ENCODE measurements around the gene SLC38A10.

The SLC38A10 gene

DNA sequence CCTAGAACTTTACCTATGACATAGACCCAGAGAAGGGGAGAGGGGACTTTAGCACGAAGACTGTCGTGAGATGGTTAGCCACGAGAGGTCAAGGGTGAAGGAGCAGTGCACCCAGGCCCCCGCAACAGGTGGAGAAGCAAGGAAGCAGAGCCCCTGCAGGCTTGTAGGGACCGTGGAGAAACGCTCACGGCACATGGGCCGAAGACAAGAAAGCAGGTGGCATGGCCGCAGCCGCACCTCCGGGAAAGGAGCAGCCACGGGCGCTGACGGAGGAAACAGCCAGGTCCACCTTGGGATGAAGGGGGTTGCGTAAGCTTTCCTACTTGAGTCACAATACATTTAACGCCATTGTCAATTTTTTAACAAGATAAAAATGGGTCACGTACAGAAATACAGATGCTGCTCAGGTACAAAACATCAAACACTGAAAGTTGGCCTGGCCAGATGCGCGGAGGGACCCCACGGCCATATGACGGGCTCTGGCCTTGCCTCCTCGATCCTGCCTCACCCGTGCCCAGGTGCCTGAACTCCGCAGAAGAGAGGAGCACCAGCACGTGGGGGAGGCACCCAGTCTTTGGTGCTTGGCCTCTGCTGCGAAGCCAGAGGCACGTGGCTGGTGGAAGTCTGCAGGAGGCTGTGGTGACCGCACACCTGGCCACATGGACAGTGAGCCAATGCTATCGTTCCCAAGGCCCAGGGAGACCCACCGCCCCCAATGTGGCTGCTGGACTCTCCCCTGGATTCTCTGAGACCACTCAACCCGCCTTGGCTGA is 21.2 kb downstream of the SLC38A10 start:
- no peak for DNase-seq

DNA sequence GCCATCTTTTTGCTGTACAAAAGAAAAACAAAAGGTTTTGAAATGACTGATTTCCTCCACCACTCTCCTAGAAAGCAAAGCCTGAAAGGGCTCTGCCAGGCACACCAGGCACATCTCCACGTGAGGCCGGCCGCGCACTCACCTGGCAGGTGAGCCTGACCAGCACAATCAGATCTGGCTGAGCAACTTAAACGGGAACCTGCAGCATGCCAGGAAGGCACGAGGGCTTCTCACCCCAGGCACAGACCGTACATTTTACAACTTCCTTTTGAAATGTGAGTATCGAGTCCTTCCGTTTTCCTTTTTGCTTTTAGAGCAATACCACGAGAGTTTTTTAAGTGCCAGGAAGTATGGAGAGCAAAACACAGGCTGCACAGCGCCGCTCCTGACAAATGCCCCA is 22.5 kb downstream of the SLC38A10 start:
- no peak for DNase-seq

DNA sequence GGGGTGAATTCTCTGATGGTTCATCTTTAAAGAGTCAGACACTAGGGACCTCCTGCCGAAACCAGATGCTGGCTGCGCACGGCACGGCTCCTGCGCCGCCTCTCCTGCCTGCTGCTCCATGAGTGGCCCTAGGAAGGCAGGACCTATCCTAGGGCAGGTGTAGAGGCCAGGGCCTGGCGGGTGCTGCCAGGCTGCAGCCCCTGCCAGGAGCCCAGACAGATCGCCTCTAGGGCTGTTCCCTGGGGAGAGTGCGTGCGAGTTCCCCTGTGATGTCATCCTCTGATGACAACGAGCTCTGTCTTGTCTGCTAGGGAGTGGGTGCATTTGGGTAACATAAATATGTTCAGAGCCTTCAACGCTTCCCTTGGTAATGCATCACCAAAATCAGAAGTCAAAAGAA is 23.9 kb downstream of the SLC38A10 start:
- no peak for DNase-seq

DNA sequence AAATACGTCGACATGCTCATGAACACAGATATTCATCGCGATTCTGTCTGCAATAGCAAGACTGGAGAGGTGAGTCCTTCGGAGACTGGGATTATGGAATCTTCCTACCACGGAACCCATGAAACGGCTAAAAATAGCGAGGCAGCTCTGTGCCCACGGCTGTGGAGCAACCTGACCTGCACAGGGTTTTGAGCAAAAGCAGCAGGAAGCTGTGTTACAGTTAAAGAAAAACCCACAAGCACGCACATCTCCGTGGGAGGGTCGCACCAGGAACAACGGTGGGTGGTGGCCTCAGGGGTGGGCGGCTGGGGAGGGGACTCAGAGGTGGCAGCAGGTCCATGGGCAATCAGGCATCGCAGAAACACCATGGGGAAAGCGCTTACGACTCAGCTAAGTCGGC is 24.8 kb downstream of the SLC38A10 start:
- no peak for DNase-seq

DNA sequence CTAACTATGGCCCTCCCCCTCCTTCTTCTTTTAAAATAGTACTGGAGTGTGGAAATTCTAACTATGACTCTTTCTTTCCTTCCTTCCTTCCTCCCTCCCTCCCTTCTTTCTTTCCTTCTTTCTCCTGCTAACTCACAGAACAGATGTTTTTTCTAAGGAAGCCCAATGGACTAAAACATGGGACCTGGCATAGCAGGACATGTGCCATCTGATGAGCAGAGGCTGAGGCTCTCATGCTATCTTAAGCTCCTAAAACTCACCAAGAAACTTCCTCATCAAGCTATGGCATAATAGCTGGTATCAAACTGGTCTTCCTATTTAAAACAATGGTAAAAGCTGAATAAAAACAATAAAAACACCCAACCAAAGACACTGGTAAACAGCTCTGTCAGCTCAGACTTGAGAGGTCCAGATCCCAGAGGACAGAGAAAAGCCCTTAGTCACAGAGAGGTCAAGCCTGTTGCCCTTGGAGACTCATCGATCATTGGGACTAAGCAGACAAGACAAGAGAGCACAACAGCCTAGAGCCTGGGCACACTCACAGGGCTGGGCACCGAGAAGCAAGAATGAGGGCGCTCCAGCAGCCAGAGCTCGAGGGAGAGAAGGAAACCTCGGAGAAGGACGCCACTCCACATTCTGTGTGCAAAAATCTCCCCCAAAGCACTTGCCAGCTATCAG is 27.6 kb downstream of the SLC38A10 start:
- DNase-seq: no peak

DNA sequence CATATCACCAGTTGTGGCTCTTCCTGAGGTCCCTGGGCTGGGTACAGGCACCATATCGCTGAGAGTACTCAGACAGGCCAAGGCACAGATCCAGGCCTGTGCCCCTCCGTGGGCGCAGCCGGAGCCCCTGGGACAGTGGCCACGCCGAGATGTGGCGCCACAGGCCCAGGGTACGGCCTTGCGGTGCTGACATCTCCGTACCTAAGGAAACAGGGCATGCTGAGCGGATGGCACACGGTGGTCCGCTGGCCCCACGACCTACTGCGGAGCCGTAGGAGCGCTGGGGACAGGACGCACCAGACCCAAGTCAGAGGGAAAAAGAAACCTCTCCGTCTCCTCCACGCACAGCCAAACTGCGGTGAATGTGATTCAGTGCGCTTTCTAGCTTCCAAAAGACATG is 29.5 kb downstream of the SLC38A10 start:
- DNase-seq: no peak

DNA sequence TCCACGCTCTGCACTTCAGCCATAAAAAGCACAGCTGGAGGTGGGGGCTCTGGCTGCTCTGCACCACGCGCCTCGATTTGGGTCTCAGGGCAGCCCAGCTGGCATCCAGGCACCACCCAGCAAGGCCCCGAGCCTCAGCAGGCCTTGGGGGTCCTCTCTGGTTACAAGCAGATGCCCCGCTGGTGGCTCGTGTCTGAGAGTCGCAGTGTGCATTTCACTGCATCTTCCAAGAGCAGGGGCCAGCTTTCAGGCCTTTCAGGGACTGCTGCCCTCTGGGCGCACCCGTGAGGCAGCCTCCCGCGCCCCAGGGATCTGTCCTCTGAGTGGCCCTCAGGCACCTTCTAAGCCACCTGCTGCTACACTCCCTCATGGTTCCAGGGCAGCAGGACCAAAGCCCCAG is 30.5 kb downstream of the SLC38A10 start:
- DNase-seq: no peak

DNA sequence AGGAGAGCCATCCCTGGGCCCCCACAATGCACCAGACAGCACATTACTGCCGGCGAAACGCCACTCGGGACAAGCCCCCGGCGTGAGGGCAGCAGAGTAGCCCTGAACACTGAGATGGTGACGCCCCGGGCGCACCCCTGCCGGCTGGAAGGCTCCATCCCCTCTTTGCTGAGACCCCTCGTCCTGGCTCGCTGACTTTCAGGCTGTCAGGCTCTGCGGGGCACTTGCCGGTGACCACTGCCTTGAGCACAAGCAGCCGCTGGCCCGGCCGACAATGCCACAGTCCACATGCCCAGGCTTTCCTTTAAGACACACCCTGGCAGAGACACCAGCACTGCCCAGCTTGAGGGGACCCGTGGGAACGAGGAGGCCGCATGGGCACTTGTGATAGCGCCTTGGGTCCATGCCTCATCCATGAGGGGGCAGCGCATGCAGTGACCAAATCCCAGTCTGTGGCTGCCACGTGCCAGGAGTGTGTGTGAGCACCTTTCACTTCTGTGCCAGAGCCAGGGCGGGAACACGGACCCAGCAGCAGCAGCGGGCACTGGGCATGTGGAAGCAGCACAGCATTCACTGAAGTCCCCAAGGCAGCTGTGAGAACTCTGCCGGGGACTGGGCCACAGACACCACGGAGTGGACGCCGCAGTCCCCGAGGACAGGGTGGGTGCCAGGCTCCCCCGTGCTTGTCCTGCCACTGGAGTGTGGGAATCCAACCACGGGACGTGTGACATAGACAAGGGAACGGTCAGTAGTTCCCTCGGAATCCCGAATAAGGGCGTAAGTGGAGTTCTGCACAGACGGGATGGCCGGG is 31.5 kb downstream of the SLC38A10 start:
- DNase-seq: no peak

DNA sequence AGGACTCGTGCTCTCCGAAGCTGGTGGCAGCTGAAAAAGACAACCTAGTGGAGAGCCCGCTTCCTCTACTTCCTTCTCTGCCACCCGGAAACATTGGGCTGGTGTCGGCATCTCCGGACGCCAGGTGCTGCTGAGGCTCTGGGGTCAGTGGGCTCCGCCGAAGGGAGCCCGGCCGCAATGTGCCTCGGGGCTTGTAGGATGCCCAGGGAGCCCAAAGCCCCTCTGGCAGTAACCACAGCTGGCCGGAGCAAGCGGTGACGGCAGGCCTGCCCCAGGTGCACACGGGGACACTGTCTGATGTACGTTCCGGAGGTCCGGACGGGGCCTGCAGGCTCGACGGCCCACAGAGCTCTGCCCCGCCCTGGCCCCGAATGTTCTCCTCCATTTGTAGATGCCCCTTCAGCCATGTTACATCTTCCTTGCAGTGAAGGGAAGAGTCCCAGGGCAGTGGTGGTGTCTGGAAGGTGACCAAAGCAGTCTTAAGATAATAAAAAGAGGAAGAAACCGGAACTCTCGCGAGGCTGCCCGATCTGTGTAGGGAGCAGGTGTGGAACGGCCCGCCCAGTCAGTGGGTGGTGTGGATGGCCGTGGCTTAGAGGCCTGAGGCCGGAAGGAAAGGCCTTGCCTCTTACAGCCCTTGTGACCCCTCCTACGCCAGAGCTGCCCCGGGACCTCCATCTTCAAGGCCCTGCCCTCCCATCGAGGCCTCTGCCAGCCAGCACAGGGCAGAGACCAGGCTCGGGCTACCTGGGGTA is 33.3 kb downstream of the SLC38A10 start:
- no peak for DNase-seq

DNA sequence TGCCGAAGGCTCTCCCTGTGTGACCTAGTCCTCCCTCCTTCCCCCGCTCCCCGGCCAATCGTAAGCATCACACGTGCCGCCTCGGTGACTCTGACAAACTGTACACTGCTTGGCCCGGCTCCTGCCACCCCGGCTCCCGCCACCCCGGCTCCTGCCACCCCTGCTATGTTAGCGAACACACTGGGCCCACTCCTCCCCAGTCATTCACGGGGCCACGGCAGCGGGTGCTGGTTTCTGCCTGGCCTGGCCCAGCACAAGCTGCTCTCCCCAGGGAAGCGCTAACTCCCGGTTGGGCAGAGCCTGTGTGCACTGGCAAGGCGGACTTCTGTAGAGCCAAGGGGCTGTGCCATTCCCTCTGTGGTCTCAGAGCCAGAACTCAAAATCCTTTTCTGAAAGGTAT is 34.0 kb downstream of the SLC38A10 start:
- no peak for DNase-seq

DNA sequence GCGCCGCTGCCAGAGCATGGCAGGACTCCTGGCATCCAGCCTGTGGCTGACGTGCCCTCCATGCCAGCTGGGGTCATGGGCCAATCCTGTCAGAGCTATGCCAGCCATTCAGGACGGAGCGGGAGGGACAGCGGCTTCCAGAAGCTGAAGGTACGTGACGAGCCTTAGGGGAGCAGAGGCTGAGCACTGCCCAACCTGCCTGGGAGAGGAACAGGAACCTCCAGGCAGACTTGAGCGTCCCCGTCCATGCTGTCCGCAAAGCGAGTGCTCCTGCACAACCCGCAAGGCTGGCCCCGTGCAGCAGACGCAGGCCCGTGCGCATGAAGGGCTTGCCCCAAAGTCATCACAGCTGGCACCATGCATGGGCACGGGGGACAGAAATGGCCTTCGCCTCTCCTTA is 34.5 kb downstream of the SLC38A10 start:
- DNase-seq: no peak

DNA sequence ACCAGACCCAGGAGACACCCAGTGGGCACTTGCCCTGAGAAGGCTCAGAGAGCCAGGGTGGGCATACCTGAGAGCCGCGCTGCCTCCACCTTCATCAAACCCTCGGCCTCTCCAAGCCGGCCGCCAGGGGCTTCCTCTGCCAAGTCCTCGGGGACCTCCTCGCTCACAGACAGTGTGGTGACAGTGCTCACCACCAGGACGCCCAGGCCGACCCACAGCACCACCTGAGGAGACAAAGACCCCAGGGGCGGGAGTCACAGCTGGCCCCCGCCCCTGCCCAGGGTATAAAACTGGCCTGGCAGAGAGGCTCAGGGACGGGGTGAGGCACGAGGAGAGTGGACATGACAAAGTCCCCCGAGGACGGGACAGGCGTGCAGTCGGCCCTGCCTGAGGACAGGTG is 34.9 kb downstream of the SLC38A10 start:
- no peak for DNase-seq

DNA sequence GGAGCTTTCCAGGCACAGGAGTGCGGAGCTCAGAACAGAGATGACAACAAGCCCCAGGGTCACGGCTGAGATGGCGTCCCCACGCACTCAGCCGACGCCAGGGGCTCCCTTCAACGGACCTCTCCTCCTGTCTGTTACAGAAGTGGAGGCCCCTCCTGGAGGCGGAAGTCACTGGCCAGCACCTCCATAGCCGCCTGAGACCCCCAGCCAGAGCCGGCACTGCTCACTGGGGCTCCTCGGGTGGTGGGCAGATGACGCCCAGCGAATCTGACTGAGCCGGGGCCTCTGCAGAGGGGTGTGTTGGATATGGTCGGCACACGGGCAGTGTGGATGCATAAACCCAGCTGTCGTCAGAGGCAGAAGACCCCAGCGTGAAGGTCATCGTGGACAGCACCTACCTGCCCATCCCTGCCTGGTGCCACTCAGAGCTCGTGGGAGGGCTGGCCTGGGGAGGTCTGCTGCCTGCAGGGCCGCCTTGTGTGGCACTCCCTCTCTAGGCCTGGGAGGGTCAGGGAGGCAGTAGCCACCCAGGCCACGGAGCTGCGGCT is 36.0 kb downstream of the SLC38A10 start:
- no peak for DNase-seq

DNA sequence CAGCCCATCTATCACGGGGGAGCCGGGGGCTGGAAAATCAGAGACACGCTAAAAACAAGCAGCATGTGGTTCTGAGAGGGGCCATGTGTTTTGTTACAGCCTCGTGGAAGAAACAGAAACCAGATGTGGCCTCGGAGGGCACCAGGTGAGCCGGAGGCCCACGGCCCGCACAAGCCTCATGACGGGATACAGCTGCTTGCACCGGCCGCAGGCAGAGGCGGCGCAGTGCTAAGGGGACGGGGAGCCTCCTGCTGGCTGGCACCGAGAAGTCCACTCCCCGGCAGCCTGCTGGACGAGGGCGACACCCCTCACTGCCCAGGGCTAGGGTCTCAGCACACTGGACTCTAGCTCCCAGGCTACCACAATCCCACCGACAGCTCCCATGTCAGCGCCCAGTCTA is 36.8 kb downstream of the SLC38A10 start:
- no peak for DNase-seq

DNA sequence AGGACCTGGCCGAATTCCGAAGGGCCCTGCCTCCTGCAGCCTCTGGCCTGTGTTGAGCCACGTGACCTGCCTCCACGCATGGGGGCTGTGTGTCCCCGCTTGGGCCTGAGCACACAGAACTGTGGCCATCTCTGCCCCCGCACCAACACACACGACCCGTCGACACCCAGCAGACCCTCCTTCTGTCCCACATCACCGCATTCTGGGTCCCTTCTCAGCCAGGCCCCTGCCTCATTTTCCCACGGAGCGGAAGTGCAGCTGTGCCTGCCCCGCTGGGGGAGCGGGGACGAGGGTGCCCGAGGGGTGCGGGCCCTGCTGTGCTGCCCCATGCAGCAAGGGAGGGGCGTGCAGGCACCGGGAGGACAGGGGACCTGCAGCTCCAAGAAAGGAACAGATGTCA is 37.6 kb downstream of the SLC38A10 start:
- no peak for DNase-seq

DNA sequence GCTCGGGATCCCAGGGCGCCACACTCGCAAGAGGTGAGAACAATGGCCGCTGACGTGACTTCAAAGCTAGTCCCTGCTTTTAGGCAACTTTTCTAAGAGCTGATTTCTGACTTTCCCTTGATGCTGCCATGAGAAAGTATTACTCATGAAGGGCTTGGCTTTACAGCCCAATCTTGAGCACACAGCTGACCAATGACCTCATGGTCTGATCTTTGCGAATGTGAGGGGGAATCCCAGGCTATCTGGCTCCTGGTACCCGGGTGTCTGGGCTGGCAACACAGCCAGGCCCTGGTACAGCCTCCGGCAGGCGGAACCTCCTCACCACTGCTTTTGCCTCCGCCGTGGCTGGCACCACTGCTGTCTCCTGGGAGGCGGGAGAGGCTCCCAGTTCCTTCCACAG is 38.5 kb downstream of the SLC38A10 start:
- no peak for DNase-seq

DNA sequence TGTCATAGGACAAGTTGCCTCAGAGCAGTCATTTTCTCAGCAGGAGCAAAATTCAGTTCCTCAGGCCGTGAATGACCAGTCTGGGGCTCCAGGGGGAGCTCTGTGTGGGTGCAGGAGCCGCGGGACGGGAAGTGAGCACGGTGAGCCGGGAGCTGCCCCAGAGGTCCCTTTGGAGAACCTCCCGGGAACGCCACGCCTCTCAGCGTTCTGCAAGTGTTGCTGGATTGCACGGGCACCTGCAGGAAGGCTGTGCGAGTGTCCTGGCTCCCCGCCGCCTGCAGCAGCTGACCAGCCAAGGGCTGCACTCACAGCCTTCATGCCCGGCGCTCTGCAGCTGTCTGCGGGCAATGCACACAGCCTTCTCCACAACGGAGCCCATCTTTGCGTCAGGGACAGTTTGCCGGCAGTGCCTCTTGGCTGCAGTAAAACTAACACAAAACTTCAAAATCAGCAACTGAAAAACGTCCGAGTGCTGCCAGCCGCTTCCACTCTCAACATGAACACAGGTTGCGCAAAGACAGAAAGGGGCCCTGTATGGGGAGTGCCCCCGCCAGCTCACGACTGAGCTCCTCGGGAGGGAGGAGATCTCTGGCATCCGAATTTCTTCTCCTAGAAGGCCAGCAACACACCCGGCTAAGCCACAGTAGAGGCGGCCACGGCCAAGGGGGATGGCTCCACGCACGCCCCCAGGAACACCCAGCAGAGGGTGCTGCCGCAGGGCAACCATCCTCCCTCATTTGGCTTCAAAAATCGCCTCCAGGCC is 40.0 kb downstream of the SLC38A10 start:
- DNase-seq: peak; percentile 25 to 42

DNA sequence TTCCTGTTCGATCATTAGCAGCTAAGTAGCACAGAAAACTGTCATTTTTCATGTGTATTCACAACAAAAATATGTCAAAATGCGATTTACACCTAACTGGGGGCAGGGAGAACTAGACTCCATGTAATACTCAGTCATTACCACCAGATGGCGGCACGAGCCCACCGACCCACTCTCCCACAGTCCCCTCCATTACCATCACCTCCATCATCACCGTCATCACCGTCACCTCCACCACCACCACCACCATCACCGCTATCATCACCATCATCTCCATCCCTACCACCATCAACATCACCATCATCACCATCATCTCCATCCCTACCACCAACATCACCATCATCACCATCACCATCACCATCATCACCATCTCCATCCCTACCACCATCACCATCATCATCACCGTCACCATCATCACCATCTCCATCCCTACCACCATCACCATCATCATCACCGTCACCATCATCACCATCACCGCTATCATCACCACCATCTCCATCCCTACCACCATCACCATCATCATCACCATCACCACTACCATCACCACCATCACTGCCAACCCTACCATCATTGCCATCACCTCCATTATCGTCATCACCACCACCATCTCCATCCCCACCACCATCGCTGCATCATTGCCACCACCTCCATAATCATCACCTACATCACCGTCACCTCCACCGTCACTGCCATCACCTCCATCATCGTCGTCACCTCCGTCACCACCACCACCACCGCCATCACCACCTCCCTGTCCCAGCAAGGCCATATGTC is 41.6 kb downstream of the SLC38A10 start:
- DNase-seq: peak in 1 of 2 donors; percentile 30

DNA sequence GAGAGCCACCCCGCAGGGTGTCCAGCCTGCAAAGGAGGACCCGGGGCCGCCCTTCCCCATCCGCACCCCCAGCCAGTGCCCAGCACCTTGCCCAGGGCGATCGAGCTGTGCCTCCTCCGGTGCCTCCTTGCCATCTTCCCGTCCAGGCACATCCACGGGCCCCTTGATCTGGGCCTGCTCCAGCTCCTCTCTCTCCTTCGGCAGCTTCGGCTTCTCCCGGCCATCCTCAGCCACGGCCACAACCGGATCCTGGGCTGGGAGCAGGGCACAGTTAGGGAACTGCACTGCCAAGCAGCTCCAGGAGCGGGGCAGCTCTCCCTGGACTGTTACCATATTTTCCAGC is 42.1 kb downstream of the SLC38A10 start:
- no peak for DNase-seq

DNA sequence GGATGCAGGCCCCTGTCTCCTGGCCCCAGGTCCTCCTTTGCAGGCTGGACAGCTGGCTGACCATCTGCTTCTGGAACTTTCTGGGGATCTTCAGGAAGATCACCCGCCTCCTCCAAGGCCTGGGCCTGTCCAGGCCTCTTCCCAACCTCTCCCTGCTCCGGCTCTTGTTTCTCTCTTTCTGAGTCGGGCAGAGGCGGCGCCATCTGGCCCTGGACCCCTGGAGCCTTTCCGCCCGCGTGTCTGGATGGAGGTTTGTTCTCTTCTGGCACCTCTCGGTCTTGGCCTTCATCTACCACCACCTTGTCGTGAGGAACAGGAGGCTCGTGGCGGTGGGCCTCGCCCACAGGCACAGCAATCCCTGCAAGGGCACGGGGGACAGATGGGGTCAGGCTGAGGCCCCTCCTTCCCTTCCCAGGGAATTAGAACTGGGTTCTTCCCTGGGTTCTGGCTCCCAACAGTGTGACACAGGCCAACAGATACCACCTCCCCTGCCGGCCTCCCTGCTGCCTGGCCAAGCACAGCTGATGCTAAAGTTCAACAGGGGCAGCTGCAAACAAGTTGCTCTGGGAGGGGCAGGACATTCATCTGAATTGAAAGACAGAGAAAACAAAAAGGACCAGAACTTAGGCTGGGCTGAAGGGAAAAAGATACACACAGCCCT is 42.7 kb downstream of the SLC38A10 start:
- no peak for DNase-seq
